Type B pancreatic cell (in vitro differentiated cells): ENCODE data around the gene CTNNA3. TPM values are rescaled to one million over a fixed set of nuclear protein-coding genes. Genes with fewer than 3 reads are reported as not detected.

Source experiments
- DNase-seq: peaks from one replicate; pipeline ENCODE4 v3.0.0; 2021; ENCODE audit warnings: mixed read lengths; ENCODE audit not compliant: unreplicated experiment; ENCODE audit errors: extremely low spot score
- H3K27ac Mint-ChIP-seq: 2 replicates; pipeline ENCODE4 v1.8.0; 2021; ENCODE audit warnings: mild to moderate bottlenecking, mixed read lengths
- H3K27me3 Mint-ChIP-seq: 2 replicates; pipeline ENCODE4 v1.8.0; 2021; ENCODE audit warnings: mixed read lengths
- H3K36me3 Mint-ChIP-seq: 2 replicates; pipeline ENCODE4 v1.8.0; 2021; ENCODE audit warnings: mixed read lengths
- H3K4me1 Mint-ChIP-seq: one replicate; pipeline ENCODE4 v1.8.0; 2021; ENCODE audit warnings: mixed read lengths; ENCODE audit not compliant: unreplicated experiment
- H3K4me3 Mint-ChIP-seq: 2 replicates; pipeline ENCODE4 v1.8.0; 2021; ENCODE audit warnings: mild to moderate bottlenecking, mixed read lengths
- H3K9me3 Mint-ChIP-seq: 2 replicates; pipeline ENCODE4 v1.8.0; 2021; ENCODE audit warnings: mixed read lengths
- total RNA-seq: library from RNA; stranded (reverse); gene quantifications from 2 replicates; pipeline ENCODE4 v1.2.1, GENCODE V29; 2021; ENCODE audit warnings: low replicate concordance
- TF ChIP-seq, protein P1 (sequence below): fragments of 200-600 bp; sonication (generic); conservative IDR thresholded peaks from 2 replicates; pipeline ENCODE4 v1.5.0; 2021; ENCODE audit warnings: antibody characterized with exemption, mild to moderate bottlenecking

CTNNA3 gene
- total RNA-seq, 1 donor from 2014 or later = 2.6 TPM

DNA sequence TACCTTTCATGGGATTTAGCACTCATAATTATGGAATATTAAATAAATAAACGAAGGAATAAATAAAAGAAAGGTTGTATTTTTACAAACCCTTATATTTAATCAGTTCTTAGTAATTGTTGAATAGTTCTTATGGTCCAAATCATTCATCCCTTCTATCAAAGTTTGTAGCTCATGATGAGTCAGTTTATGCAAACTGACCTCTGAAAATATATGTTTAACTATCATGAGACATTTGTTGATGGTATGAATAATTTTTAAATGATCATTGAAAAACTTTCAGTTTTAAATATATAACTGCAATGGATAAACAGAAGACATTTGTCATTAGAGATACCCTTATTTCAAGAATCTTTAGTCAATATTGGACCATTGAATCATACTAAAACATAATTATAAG is 1181.3 kb downstream of the CTNNA3 start:
- Mint-ChIP-seq H3K4me3 (no peak overlapping the region), H3K36me3 (no peaks in the 10 kb centered on the region), H3K4me1 (no peaks in the 10 kb centered on the region), H3K27me3 (no peaks in the 10 kb centered on the region), H3K27ac (no peak overlapping the region), H3K9me3 (no peaks in the 10 kb centered on the region)
- DNase-seq = no peak
- TF ChIP-seq, protein P1, sequence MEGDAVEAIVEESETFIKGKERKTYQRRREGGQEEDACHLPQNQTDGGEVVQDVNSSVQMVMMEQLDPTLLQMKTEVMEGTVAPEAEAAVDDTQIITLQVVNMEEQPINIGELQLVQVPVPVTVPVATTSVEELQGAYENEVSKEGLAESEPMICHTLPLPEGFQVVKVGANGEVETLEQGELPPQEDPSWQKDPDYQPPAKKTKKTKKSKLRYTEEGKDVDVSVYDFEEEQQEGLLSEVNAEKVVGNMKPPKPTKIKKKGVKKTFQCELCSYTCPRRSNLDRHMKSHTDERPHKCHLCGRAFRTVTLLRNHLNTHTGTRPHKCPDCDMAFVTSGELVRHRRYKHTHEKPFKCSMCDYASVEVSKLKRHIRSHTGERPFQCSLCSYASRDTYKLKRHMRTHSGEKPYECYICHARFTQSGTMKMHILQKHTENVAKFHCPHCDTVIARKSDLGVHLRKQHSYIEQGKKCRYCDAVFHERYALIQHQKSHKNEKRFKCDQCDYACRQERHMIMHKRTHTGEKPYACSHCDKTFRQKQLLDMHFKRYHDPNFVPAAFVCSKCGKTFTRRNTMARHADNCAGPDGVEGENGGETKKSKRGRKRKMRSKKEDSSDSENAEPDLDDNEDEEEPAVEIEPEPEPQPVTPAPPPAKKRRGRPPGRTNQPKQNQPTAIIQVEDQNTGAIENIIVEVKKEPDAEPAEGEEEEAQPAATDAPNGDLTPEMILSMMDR = no peak

DNA sequence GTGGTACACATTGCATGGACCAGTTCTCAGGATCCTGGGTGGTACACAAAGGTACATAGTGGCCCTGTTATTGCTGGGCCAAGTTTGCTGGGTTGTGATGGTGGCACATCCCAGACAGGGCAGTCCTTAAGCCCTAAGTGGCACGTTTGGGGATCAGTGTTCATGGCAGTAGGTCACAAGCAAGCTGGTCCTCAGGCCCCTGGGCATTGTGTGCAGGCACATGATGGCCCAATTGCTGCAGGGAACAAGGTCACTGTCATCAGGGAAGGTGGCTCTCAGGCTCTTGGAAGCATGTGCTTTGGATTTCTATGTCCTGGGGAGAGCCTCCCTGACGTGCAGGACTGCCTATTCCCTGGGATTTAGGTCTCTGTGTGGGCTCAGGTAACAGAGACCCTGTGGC is 1182.5 kb downstream of the CTNNA3 start:
- Mint-ChIP-seq H3K4me1 (no peaks in the 10 kb centered on the region), H3K27ac (no peak overlapping the region), H3K9me3 (no peaks in the 10 kb centered on the region), H3K36me3 (no peaks in the 10 kb centered on the region), H3K27me3 (no peaks in the 10 kb centered on the region), H3K4me3 (no peak overlapping the region)
- TF ChIP-seq, protein P1 = no peak
- DNase-seq = no peak

DNA sequence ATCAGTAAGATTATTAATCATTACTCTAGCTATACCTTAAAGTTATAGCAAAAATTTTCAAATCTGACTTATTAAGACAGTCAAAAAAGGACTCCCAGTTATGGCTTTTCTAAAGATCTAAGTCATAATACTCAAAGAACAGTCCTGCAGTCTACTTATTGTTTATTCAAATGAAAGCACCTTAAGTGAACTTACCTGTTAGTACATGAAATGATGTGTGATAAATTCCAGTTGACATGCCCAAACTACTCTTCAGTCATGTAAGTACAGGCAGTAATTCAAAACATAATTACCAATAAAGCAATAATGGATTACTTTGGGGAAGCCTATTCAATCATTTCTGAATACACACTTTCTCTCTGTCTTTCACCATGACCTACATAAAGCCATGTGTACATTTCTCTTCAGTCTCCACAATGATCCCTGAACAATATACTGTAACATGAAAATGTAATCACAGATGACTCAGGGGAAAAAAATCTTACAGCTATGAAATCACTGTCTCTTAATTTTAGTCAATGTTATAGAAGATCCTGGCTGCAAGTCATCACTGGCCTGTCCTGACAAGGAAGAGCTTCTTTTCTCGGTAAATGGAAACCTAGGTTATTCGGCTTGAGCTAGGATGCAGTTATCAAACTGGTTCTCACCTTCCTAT is 1190.9 kb downstream of the CTNNA3 start:
- no peaks in the 10 kb centered on the region for H3K27me3 Mint-ChIP-seq
- TF ChIP-seq, protein P1 = no peak
- no peaks in the 10 kb centered on the region for H3K36me3 Mint-ChIP-seq
- no peaks in the 10 kb centered on the region for H3K4me1 Mint-ChIP-seq
- H3K27ac Mint-ChIP-seq = peak overlapping the region; percentile 0
- no peaks in the 10 kb centered on the region for H3K9me3 Mint-ChIP-seq
- H3K4me3 Mint-ChIP-seq = no peak overlapping the region
- DNase-seq = no peak

DNA sequence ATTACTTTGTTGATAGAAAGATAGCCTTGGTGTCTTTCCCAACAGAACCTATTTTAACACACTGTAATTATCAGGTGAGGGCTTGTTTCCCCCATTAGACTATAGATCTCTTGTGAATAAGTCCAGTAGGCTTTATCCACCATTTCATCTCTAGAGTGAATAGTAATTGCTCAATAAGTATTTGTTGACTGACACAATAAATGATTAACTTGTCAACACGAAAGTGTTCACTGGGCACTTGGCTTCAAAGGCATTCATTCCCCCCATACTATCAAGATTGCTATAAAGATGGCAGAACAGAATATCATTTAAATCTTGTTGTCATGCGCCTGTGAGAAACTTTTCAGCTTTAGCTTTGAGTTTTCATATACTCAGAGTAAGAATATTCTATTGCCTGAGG is 1194.6 kb downstream of the CTNNA3 start:
- DNase-seq = no peak
- Mint-ChIP-seq H3K4me1 (no peaks in the 10 kb centered on the region), H3K27me3 (no peaks in the 10 kb centered on the region), H3K27ac (no peak overlapping the region), H3K9me3 (no peaks in the 10 kb centered on the region), H3K36me3 (no peaks in the 10 kb centered on the region), H3K4me3 (no peak overlapping the region)
- TF ChIP-seq, protein P1 = no peak

DNA sequence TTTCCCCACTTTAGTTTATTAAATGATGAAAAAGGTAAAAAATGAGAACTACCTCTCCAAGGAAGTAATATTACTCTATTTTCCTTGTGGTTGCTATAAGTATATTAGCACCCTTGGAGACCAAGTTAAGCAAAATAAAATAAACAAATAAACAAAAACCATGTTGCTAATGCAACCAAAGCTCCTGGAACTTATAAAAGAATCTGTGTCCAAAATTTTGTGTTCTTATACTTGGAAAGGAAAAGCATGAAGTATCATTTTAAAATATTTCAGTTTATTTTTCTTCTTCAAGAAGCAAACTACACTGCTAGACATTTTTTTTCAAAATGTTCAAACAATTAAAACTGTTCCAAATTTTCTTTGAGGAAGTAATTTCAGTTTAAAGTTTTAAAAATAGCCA is 1212.0 kb downstream of the CTNNA3 start:
- TF ChIP-seq, protein P1 = no peak
- Mint-ChIP-seq H3K4me1 (no peaks in the 10 kb centered on the region), H3K4me3 (no peak overlapping the region), H3K9me3 (no peaks in the 10 kb centered on the region), H3K36me3 (no peaks in the 10 kb centered on the region), H3K27ac (no peak overlapping the region), H3K27me3 (no peaks in the 10 kb centered on the region)
- DNase-seq = no peak

DNA sequence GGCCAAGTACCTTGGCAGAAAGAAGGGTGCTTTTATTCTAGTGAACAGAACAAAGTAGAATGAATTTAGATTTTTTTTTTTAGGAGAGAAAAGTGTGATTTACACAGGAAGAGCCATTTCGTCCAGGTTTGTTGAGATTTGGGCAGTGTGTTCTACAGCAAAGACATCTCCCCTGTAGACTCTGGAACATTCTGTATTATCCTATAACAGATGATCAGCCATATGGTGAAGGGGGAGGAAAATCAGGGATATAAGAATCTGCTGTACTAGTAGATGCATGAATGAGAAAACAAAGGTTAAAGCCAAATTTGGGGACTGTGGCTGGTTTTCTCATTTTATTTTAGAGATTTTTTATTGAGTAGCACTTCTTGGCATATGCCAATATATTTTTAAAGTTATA is 1223.8 kb downstream of the CTNNA3 start:
- Mint-ChIP-seq H3K27me3 (no peaks in the 10 kb centered on the region), H3K9me3 (no peaks in the 10 kb centered on the region), H3K4me3 (no peak overlapping the region), H3K4me1 (no peaks in the 10 kb centered on the region), H3K36me3 (no peaks in the 10 kb centered on the region), H3K27ac (no peak overlapping the region)
- TF ChIP-seq, protein P1 = no peak
- DNase-seq = no peak
